ENCODE measurements around the gene PNPLA2. TPM values are rescaled to one million over a fixed set of nuclear protein-coding genes. Genes with fewer than 3 reads are reported as not detected.

The PNPLA2 gene
- total and polyA plus RNA-seq, 10 of the 15 experiments (the other 5 are each of a cell fraction or from before 2014, with no cell fraction given): 0.19 to 34.0 (median 8.1) TPM

DNA sequence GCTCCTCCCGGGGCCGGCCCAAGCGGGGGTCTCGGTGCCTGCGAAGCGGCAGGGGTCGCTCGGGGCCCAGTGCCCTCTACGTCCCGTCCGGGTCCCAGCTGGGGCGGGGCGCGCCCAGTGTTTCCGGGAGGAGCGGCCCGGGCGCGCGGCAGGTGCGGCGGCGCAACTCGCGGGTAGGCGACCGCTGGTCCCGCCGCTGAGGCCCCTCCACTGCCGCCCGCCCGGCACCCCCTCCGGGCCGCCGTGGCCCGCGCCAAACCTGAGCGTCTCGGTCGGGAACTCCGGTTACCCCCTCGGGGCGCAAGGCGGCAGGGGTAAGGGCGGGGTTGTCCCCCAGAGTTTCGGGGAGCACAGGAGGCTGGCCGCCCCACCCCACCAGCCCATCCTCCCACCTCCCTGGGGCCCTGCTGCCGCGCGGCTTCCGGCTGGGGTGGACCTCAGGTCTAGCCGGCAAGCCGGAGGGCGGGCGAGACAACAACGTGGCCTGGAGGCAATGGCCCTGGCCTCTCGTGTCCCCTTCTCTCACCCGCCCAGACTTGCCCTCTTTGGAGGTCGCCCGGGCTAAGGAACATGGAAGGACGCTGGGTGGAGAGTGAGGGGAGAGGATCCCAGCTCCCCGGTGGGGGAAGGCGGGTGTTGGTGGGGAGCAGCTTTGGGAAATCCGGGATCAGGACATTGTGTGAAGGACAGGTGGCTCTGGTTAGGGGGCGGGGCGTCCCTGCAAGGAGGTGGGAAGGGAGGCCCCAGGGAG, 8.6 kb downstream of the PNPLA2 start (continued):
- TF ChIP-seq, protein P1, sequence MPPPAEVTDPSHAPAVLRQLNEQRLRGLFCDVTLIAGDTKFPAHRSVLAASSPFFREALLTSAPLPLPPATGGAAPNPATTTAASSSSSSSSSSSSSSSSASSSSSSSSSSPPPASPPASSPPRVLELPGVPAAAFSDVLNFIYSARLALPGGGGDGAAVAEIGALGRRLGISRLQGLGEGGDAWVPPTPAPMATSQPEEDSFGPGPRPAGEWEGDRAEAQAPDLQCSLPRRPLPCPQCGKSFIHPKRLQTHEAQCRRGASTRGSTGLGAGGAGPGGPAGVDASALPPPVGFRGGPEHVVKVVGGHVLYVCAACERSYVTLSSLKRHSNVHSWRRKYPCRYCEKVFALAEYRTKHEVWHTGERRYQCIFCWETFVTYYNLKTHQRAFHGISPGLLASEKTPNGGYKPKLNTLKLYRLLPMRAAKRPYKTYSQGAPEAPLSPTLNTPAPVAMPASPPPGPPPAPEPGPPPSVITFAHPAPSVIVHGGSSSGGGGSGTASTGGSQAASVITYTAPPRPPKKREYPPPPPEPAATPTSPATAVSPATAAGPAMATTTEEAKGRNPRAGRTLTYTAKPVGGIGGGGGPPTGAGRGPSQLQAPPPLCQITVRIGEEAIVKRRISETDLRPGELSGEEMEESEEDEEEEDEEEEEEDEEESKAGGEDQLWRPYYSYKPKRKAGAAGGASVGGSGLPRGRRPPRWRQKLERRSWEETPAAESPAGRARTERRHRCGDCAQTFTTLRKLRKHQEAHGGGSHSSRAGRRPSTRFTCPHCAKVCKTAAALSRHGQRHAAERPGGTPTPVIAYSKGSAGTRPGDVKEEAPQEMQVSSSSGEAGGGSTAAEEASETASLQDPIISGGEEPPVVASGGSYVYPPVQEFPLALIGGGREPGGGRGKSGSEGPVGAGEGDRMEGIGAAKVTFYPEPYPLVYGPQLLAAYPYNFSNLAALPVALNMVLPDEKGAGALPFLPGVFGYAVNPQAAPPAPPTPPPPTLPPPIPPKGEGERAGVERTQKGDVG (CRISPR knock-in tag; IDR thresholded peaks at IDR 0.05): no peak
- TF ChIP-seq SMC3 (IDR thresholded peaks at IDR 0.05; ENCODE audit: borderline replicate concordance, low read length) (no peak), NFYA (IDR thresholded peaks at IDR 0.05; ENCODE audit: borderline replicate concordance, low read depth, low read length) (no peak), SUZ12 (IDR thresholded peaks at IDR 0.05; ENCODE audit: unreplicated experiment) (no peak), PRDM15 (CRISPR knock-in tag; IDR thresholded peaks at IDR 0.05) (no peak), SREBF2 (IDR thresholded peaks at IDR 0.05; ENCODE audit: low read length) (no peak), POU2F2 (IDR thresholded peaks at IDR 0.05; ENCODE audit: borderline replicate concordance, low read depth, low read length) (no peak), NFYB (IDR thresholded peaks at IDR 0.05; ENCODE audit: insufficient read depth, low read depth, low read length) (no peak), FOXM1 (IDR thresholded peaks at IDR 0.05; ENCODE audit: low read depth, low read length) (no peak), SP1 (IDR thresholded peaks at IDR 0.05; ENCODE audit: low read depth, low read length) (no peak), POLR2AphosphoS5 (IDR thresholded peaks at IDR 0.05; ENCODE audit: low read length) (no peak), JUND (IDR thresholded peaks at IDR 0.05; ENCODE audit: low read depth, low read length) (no peak), SMAD5 (IDR thresholded peaks at IDR 0.05; ENCODE audit: low read depth) (no peak), MYC (IDR thresholded peaks at IDR 0.05; ENCODE audit: insufficient read depth, insufficient read length, insufficient replicate concordance, low read length, severe bottlenecking) (peak; percentile 52), SIN3A (IDR thresholded peaks at IDR 0.05; ENCODE audit: low read depth, low read length) (no peak), LARP7 (IDR thresholded peaks at IDR 0.05) (no peak; the same call in none of the 2 replicates)
- TF ChIP-seq, protein P2, sequence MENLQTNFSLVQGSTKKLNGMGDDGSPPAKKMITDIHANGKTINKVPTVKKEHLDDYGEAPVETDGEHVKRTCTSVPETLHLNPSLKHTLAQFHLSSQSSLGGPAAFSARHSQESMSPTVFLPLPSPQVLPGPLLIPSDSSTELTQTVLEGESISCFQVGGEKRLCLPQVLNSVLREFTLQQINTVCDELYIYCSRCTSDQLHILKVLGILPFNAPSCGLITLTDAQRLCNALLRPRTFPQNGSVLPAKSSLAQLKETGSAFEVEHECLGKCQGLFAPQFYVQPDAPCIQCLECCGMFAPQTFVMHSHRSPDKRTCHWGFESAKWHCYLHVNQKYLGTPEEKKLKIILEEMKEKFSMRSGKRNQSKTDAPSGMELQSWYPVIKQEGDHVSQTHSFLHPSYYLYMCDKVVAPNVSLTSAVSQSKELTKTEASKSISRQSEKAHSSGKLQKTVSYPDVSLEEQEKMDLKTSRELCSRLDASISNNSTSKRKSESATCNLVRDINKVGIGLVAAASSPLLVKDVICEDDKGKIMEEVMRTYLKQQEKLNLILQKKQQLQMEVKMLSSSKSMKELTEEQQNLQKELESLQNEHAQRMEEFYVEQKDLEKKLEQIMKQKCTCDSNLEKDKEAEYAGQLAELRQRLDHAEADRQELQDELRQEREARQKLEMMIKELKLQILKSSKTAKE (IDR thresholded peaks at IDR 0.05; ENCODE audit: low read depth, poor library complexity, severe bottlenecking): no peak

All from GM12878 (cell line).